HT-29 (cell line): ENCODE data around the gene MPZ. TPM values are rescaled to one million over a fixed set of nuclear protein-coding genes. Genes with fewer than 3 reads are reported as not detected.
"Not testable (repeated sequence)": the region's sequence is repeated elsewhere in the genome, so short reads cannot be mapped to it uniquely, and the experiment has no call there.

Experiments used
- DNase-seq: peaks from one replicate; pipeline ENCODE4 v3.0.0-alpha.2; 2015; ENCODE audit warnings: low spot score
- total RNA-seq: library from RNA; depleted of rRNA; stranded (reverse); fragments of >200 nt; shearing (Covaris generic); gene quantifications from 2 replicates; pipeline ENCODE4 v1.2.3, GENCODE V29; 2014

MPZ gene
- total RNA-seq, 1 experiment from 2014 or later, result 0.41 TPM

- DNase-seq, result no peak
These were observed 9.3 kb downstream of the MPZ start for GRCh38 chr1:161300478-161300877.

DNA sequence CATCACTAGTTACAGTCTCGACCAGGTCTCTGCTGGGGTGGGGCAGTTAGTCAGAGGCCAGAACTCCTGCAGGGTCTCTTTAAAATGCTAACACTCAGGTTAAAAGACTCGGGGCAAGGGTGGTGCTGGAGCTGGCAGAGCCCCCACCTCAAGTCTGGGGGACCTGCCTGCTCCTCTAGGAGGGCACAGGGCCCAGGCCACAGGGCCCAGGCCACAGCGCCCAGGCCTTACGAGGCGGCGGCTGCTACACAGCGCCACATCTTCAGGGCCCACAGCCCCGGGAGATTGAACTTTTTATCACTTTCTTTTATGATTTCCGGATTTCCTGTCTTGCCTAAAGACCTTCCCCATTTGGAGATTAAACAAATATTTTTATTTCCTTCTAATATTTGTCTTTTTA, 10.4 kb downstream of the MPZ start:
- no peak for DNase-seq

- no peak for DNase-seq
These were observed 11.7 kb downstream of the MPZ start for GRCh38 chr1:161298116-161298515.

GRCh38 chr1:161297415-161297814, 12.4 kb downstream of the MPZ start:
- no peak for DNase-seq

DNA sequence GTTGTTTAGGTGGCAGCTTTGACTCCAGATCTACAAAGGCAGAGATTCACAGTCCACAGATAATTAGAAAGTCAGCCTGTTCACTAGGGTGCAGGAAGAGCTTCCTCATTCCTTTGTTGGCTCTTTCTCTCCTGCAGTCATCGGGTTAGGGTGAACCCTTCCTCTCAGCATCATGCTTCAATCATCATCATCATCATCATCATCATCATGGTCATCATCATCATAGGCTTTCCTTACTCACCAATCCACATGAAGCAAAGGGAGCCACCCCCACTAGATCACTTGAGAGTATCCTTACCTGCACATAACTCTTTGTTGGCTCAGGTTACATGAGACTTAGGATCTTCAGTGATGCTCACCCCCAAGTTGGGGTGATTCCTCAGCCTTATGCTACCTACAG, 19.0 kb downstream of the MPZ start:
- DNase-seq, result no peak

DNA sequence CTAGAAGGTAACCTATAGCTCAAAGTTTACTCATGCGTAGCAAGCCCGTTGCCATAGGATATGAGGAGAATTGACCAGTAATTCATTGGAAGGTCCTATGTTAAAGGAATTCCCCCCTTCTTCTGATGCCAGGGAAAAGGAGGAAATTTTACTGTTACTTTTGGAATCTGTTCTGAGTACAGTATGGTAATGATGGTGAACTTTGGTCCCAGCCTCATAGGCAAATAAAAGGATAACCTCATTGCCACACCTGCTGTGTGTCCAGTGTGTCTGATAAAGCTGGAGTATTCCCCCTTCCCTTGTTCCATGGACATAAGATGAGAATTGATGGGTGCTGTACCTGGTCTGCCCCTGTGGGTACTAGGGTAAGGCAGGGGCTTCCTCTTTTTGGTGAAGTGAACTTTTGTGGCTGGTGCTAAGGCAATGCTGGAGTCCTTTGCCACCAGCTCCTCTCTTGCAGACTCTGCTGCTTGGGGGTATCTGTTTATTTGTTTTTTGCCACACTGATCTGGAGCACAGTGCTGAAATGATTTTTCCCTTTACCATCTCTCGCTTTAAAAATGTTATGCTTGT, 22.2 kb downstream of the MPZ start:
- no peak for DNase-seq

DNA sequence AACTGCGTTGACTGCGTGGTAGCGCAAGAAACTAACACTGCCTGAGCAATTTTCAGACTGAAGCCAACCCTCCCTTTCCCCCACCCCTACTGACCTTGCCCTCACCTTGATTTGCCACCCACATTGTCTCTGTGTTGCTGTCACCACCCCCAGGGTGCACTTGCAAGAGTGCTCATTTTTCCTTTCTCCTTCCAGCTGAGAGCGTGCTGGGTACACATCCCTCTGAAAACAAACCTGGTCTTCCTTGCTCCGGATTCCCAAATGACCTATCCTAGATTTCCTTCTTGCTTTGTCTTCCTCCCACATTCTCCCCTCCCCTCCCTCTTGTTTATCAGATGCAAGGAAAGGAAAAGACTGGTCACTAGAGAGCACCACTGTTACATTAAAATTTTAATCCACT, 24.2 kb downstream of the MPZ start:
- no peak for DNase-seq

- no peak for DNase-seq
These were observed 24.7 kb downstream of the MPZ start for GRCh38 chr1:161285113-161285512.

DNA sequence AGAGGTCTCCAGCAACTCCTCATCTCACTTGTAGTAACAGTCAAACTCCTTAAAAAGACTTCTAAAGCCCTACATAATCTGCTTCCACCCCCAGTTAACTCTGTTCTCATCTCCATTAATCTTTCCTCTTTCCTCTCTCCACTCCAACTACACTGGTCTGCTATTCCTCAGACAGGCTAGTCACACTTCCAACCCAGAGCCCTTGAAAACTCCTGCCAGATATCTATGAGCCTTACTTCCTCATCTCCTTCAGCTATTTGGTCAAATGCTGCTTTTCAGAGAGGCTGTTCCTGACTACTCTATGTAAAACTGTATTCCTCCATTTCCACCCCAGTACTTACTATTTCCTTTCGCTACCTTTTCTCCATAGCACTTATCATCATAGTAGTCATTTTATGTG, 26.8 kb downstream of the MPZ start:
- no peak for DNase-seq

DNA sequence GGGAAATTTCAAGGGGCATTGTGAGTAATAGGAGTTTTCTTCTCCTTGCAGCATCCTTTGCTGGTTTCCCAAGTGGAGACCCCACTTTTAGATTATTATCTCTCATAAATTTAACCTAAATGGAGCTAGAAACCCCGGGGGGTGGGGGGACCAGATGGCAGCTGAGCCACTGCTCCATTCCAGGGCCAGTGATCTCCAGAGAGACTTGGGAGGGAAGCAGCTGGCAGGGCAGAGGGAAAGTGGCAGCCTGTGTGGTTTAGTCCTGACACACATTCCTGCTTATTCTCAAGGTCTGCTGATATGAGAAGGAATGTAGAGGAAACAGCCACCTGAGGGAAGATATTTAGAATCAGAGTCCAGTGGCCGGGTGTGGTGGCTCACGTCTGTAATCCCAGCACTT, 34.9 kb downstream of the MPZ start:
- no peak for DNase-seq

DNA sequence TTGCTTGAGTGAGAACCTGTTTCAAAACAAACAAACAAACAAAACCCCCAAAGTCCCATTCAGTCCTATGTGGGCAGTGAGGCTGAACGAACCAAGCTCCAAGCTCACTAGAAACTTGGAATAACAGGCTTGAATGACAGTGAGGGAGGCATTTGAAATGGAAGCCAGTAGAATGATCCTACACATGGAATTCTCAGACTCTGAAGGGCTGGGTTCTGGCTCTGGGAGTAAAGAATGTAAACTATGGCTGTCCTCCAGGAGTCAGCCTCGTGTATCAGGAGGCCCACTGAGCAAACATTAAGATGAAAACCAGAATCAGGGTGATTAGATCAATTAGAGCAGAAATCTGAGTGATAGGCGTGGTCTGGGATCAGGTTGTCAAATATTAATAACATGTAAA, 36.4 kb downstream of the MPZ start:
- DNase-seq, result no peak

DNA sequence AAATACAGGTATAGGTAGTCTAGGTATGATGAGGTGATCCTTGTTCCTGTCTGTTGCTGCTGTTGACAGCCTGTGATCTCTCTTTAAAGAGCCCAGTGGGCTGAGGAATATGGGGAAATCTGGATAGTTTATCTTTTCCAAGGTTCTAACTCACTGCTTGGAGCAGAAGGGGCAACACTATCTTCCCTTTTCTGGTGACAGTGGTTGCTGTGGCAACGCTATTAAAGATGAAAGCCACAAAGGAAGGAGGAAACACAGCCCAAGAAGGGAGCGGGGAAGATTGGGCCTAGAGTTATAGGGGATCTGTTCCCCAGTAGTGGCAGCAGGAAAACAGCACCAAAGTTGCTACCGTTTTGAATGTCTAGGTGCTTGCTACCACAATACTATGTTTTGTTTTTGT, 42.4 kb downstream of the MPZ start:
- no peak for DNase-seq

- no peak for DNase-seq
These were observed 42.9 kb downstream of the MPZ start for GRCh38 chr1:161266836-161267235.

DNA sequence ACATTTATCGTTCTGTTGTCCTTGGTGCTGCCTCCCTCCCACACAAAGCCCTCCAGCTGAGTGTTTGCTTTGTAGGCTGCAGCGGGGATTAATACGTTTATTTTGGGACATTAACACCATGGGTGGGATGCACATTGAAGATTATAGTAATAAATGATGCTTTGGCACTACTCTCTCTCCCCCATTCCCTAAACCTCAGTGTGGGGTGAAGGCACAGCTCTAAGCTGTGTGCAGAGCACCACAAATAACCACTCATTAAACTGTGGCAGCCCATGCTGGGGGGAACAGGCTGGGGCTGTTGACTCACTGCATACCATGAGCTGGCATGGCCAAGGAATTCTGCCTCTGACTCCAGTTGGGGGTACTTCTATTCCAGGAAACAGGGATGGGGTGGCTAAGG, 43.6 kb downstream of the MPZ start:
- no peak for DNase-seq

DNA sequence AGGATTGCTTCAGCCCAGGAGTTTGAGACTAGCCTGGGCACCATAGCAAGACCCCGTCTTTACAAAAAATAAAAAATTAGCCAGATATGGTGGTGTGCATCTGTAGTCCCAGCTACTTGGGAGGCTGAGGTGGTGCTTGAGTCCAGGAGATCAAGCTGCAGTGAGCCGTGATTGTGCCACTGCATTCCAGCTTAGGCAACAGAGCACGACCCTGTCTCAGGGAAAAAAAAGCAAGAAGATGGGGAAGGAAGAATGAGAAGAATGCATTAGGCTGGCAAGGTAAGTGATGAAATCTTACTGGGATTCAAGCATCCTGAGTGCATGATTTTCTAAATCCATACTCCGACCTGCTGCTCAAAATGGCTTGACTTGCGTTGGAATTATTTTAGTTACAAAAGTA, 44.5 kb downstream of the MPZ start:
- DNase-seq, result no peak

GRCh38 chr1:161261261-161262235, 48.2 kb downstream of the MPZ start:
- no peak for DNase-seq

DNA sequence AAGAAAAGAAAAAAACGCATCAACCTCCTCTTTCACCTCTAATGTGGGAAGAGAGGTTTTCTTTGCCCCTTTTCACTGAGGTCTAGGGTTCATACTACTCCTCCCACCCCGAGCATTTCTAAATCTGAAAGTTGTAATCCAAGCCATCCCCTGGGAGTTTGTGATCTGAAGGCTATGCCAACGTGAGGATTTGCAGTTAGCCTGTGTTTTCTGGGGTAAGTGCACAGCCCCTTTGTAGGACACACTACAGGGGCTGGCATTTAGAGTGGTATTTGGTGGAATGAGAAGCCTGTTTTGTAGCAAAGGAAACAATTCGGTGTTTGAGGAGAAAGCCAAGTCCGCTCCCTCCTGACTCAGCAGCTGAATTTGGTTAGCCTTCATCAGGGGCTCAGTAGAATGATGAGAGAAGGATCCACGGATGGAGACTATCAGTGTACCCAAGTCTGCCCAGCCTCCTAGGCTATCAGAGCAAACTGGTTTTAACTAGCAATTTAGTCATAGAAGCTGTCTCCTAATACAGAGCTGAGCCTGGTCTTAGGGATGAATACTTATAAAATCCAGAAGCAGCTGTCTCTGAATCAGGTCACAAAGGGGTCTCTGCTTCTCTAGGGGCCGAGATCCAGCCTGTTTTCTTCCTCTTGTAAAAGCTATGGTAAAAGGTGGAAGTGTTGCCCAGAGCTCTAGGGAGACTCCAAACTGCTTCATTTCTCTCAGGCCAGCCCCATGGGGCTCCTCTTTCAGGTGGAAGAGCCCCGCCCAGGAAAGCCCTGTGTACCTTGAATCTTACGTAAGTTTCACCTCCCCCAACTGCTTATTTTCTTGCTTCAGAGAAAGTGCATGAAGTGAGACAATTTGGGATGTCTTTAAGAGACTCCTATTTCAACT, 49.1 kb downstream of the MPZ start:
- DNase-seq, result no peak

DNA sequence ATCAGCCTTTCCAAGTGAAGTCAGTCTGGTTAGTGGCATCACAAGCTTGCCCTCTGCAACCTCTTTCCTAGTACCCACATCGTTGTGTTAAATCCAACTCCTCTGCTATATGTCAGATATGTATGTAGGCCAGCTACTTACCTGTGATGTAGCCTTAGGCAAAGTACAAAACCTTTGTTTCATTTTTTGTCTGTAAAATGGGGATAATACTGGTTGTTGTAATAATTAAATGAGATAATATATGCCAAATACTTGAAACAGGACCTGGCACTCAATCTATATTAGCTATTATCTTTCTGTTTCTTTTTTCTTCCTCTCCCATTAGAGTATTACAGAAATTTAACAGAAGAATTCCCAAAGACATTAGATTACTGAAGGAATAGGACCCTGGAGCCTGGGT, 50.0 kb downstream of the MPZ start:
- no peak for DNase-seq

DNA sequence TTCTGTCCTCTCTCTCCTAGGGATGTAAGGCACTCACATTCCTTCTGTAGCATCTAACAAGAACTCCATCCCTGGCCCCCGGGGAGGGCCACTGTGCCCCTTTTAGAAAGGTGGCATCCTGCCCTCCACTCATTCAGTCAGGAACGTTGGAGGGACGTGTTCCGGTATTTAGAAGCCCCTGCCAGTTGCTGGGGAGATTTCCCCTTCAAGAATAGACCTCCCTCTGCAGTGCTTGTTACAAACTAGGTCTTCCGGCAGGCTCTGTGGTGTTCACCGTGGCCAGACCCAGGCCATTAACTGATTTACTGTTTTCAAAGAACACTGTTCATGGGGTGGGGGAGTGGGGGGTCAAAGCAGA, 50.4 kb downstream of the MPZ start:
- no peak for DNase-seq

DNA sequence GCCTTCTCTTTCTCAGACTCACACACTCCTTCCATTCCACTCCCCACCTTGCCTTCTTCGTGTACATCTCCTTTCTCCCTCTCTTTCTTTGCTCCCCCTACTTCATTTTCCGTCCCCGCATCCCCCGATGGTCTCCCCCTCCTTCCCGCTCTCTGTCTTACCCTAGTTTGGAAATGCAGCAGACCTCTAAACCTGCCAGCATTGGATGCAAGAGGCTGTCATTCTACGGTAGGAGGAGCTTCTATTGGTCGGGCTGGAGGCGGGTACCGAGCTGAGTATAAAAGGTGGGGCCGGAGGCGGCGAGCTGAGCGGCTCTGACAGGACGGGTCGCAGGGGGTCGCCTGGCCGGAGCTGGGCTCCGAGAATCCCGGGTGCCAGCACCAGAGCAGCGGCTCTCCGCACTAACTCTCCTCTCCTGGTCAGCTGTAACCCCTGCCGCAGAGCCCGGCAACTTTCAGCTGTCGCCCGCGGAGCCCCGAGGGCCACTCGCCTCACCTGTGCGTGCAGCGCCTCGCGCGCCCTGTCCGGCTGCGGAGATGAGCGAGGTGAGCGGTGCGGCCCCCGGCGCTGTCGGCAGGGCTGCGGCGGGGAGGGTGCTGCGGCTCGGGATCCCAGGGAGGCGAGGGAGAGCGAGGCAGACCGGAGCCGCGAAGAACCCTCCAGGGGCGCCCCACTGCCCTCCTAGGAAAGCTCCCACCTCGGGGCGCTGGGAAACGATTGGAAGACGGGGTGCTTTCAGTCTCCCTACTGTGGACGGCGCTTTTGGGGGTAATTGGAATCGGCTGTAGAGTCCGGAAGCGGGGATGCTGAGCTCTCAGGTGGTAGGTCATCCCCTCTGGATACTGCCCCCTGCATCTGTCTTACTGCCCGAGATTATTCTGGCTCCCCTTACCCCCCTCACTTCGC, 51.1 kb downstream of the MPZ start, which contains the start of gene PCP4L1:
PCP4L1 (plus strand) TSS at position 307 of the 906 bp plus-strand sequence; CDS start at position 537, 230 bp downstream.
- DNase-seq, result no peak

- DNase-seq, result not testable (repeated sequence)
These were observed 52.7 kb downstream of the MPZ start for GRCh38 chr1:161257109-161257508.
